ENCODE measurements around the gene PRR3. TPM values are rescaled to one million over a fixed set of nuclear protein-coding genes. Genes with fewer than 3 reads are reported as not detected.

Gene PRR3
- total and polyA plus RNA-seq, 2 of the 4 experiments (the other 2 are of a cell fraction), result 7.2 to 17.3 TPM

DNA sequence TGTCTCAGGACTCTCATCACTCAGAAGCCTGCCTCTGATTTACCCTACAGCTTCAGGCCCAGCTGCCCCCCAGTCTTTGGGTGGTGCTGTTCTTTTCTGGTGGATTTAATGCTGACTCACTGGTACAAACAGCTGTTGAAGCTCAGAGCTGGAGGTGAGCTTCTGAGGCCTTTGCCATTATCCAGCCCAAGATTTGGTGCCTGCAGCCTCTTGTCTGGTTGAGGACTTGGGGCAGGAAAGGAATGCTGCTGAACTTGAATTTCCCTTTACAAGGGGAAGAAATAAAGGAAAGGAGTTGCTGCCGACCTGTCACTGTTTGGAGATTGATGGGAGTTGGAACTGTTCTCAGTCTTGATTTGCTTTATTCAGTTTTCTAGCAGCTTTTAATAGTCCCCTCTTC, 33.9 kb downstream of the PRR3 start:
- in situ Hi-C loops (cut with MboI; ENCODE audit: low sequenced_read_pairs), result no loop called here
- peak; percentile 91 for ATAC-seq (ENCODE audit: low read depth)

More for the DNA sequence above, 33.9 kb downstream of the PRR3 start:
- intact Hi-C loops (cut with micrococcal nuclease), result no loop called here
- Histone ChIP-seq H3K23ac (ENCODE audit: low read depth, low read length) (no peak overlapping the region), H4K20me1 (ENCODE audit: insufficient read depth, low read length) (peaks cover 5% of the 10 kb centered on the region; the same call in 1 of the 2 replicates), H3K36me3 (ENCODE audit: control insufficient read depth, insufficient read depth, low read length) (peaks cover 54% of the 10 kb centered on the region), H3K4ac (ENCODE audit: low read depth, low read length) (peak overlapping the region; percentile 41), H2AK9ac (replicated peaks; ENCODE audit: low read depth, low read length, poor library complexity) (no peak overlapping the region), H3K79me1 (ENCODE audit: low read depth in 1 of 2, low read length in 2 of 2) (peaks cover 16 to 18% of the 10 kb centered on the region in 2 experiments), H3K4me3 (ENCODE audit: insufficient read depth, low read depth, low read length) (no peak overlapping the region), H3K9ac (ENCODE audit: low read depth, low read length) (no peak overlapping the region), H3K27ac (ENCODE audit: insufficient read depth, low read length) (peak overlapping the region; percentile 85; the same call in 1 of the 2 replicates), H3K14ac (replicated peaks; ENCODE audit: low read depth, low read length) (no peak overlapping the region), H2BK120ac (ENCODE audit: low read depth, low read length) (no peak overlapping the region), H3K9me1 (ENCODE audit: insufficient read depth, low read length) (no peaks in the 10 kb centered on the region; the same call in 1 of the 2 replicates), H3K4me2 (ENCODE audit: low read depth, low read length) (no peak overlapping the region), H3K27me3 (ENCODE audit: control insufficient read depth, insufficient read depth, low read length) (no peaks in the 10 kb centered on the region), H2BK15ac (ENCODE audit: low read depth, low read length) (no peak overlapping the region), H3K18ac (ENCODE audit: low read depth, low read length) (peak overlapping the region; percentile 24; the same call in 1 of the 2 replicates), H4K5ac (ENCODE audit: low read depth, low read length) (no peak overlapping the region; the same call in 1 of the 2 replicates), H3K9me3 (ENCODE audit: control insufficient read depth, insufficient read depth, low read length) (no peaks in the 10 kb centered on the region), H2AFZ (replicated peaks; ENCODE audit: low read length, poor library complexity) (no peak overlapping the region), H3K4me1 (ENCODE audit: control insufficient read depth, insufficient read depth, low read length) (peaks cover 7% of the 10 kb centered on the region), H3K56ac (ENCODE audit: extremely low read depth, insufficient read depth, low read length) (no peak overlapping the region), H4K8ac (ENCODE audit: low read depth in 2 of 2, low read length in 2 of 2) (peak overlapping the region in 1 of 2 experiments; percentile 20; a peak in 2 of 4 replicates), H2BK20ac (ENCODE audit: low read depth, low read length) (no peak overlapping the region), H4K91ac (ENCODE audit: insufficient read depth, low read depth, low read length) (no peak overlapping the region), H2BK5ac (ENCODE audit: low read depth, low read length, poor library complexity, severe bottlenecking) (peak overlapping the region; percentile 16), H2AK5ac (ENCODE audit: low read depth, low read length) (no peak overlapping the region)
- ChIA-PET POLR2A (ENCODE audit: unreplicated experiment) (no interaction called here), CTCF (interaction anchor here (0.6 to 1.4 kb wide), 3 partner anchors 22 to 49 kb away, joined by 3 read pairs; no protein-coding TSS in a partner anchor)
- WGBS, 2 experiments (ENCODE audit: extremely low coverage in 2 of 2, insufficient read length in 1 of 2), result no CpG with 5 or more reads among the region's 1 CpG
- BruUV-seq (replicated peaks), result no TSS peak
- dilution Hi-C loops (cut with HindIII; ENCODE audit: low sequenced_read_pairs, unreplicated experiment), result no loop called here
- peak; percentile 72 for DNase-seq
- TF ChIP-seq MAZ (IDR thresholded peaks at IDR 0.05; ENCODE audit: borderline replicate concordance, low read depth, low read length), result no peak
- no peak for TF ChIP-seq MXI1 (IDR thresholded peaks at IDR 0.05; ENCODE audit: borderline replicate concordance, low read depth, low read length)
- no peak; the same call in 1 of the 2 replicates for TF ChIP-seq MAFK (IDR thresholded peaks at IDR 0.05; ENCODE audit: low read depth, low read length)
- TF ChIP-seq NFE2L2 (IDR thresholded peaks at IDR 0.05; ENCODE audit: low read depth, low read length), result peak; percentile 87
